SK-N-SH (cell line): ENCODE data around the gene MRPS34. TPM values are rescaled to one million over a fixed set of nuclear protein-coding genes. Genes with fewer than 3 reads are reported as not detected.

ENCODE experiments used
- CTCF ChIA-PET: fragments of 300-600, 350-600 bp; formaldehyde crosslinking; extraction: SDS; loops from one replicate; lab custom pipeline; 2021; lab: Yijun Ruan, JAX
- POLR2A ChIA-PET: fragments of 350-600 bp; sonication (Branson Sonifier 250); formaldehyde crosslinking; extraction: SDS; loops from one replicate; lab custom pipeline; 2020; ENCODE audit warnings: antibody characterized with exemption, inconsistent platforms; lab: Yijun Ruan, JAX
- DNase-seq: peaks from one replicate; pipeline ENCODE4 v3.0.0; 2012
- H2AFZ ChIP-seq: fragments of 200-600 bp; sonication (generic); 2 replicates; pipeline ENCODE4 v1.8.1; 2016; ENCODE audit warnings: antibody characterized with exemption, mild to moderate bottlenecking, low read depth
- H3F3A ChIP-seq: fragments of 200-600 bp; sonication (generic); replicated peaks from 2 replicates; pipeline ENCODE3; 2016; ENCODE audit warnings: antibody characterized with exemption, mild to moderate bottlenecking; ENCODE audit not compliant: insufficient read depth
- H3K27ac ChIP-seq, 2 experiments: fragments of 200-500 bp in 1 of 2; fragments of 200-600 bp in 1 of 2; sonication (Bioruptor generic) in 1 of 2; sonication (generic), shearing (Covaris generic) in 1 of 2; 2 replicates each; pipeline versions ENCODE4 v1.5.1 to v1.6.1; 2014 to 2016; ENCODE audit warnings: low read depth in 2 of 2, inconsistent platforms in 1 of 2, low read length in 1 of 2, mild to moderate bottlenecking in 1 of 2, mixed read lengths in 1 of 2
- H3K27me3 ChIP-seq: fragments of 200-600 bp; sonication (generic), shearing (Covaris generic); 2 replicates; pipeline ENCODE4 v1.6.1; 2016; ENCODE audit warnings: mixed run types; ENCODE audit not compliant: insufficient read depth
- H3K36me3 ChIP-seq, 2 experiments: fragments of 200-500 bp in 1 of 2; fragments of 200-600 bp in 1 of 2; sonication (Bioruptor generic) in 1 of 2; sonication (generic) in 1 of 2; replicated peaks in 1 of 2; 2 replicates each; pipeline versions ENCODE3 to v1.5.1; 2014 to 2016; ENCODE audit warnings: low read length in 1 of 2, mild to moderate bottlenecking in 1 of 2; ENCODE audit not compliant: insufficient read depth in 2 of 2, control insufficient read depth in 1 of 2
- H3K4me1 ChIP-seq, 2 experiments: fragments of 200-500 bp in 1 of 2; fragments of 200-600 bp in 1 of 2; sonication (Bioruptor generic) in 1 of 2; sonication (generic), shearing (Covaris generic) in 1 of 2; 2 replicates each; pipeline versions ENCODE4 v1.5.1 to v1.6.1; 2014 to 2016; ENCODE audit warnings: low read depth in 1 of 2, low read length in 1 of 2, mixed run types in 1 of 2; ENCODE audit not compliant: insufficient read depth in 2 of 2, control insufficient read depth in 1 of 2
- H3K4me2 ChIP-seq: fragments of 200-600 bp; sonication (generic), shearing (Covaris generic); 2 replicates; pipeline ENCODE4 v1.6.1; 2017; ENCODE audit warnings: mixed run types
- H3K4me3 ChIP-seq, 2 experiments: fragments of 200-500 bp in 1 of 2; fragments of 200-600 bp in 1 of 2; sonication (Bioruptor generic) in 1 of 2; sonication (generic), shearing (Covaris generic) in 1 of 2; 2 replicates each; pipeline versions ENCODE4 v1.5.1 to v1.8.1; 2014 to 2016; ENCODE audit warnings: low read depth in 2 of 2, inconsistent platforms in 1 of 2, low read length in 1 of 2, mild to moderate bottlenecking in 1 of 2, mixed read lengths in 1 of 2, moderate library complexity in 1 of 2
- H3K79me2 ChIP-seq: fragments of 200-600 bp; sonication (generic); 2 replicates; pipeline ENCODE4 v1.8.1; 2017; ENCODE audit warnings: mild to moderate bottlenecking; ENCODE audit not compliant: insufficient read depth
- H3K9ac ChIP-seq: fragments of 200-600 bp; sonication (generic); 2 replicates; pipeline ENCODE4 v1.6.1; 2017; ENCODE audit warnings: mixed run types
- H3K9me2 ChIP-seq: fragments of 200-600 bp; sonication (generic); 2 replicates; pipeline ENCODE4 v1.6.1; 2017; ENCODE audit warnings: mixed run types
- H3K9me3 ChIP-seq: fragments of 200-600 bp; sonication (generic); 2 replicates; pipeline ENCODE4 v1.6.1; 2017; ENCODE audit warnings: mixed run types, mild to moderate bottlenecking, moderate library complexity
- H4K20me1 ChIP-seq: fragments of 200-600 bp; sonication (generic); 2 replicates; pipeline ENCODE4 v1.6.1; 2017; ENCODE audit warnings: mild to moderate bottlenecking, mixed run types; ENCODE audit not compliant: insufficient read depth
- FOSL2 ChIP-seq: IDR thresholded peaks from 2 replicates; pipeline ENCODE4 v1.4.0; 2012; ENCODE audit warnings: low read depth, mild to moderate bottlenecking, moderate library complexity, borderline replicate concordance
- FOXM1 ChIP-seq: IDR thresholded peaks from 2 replicates; pipeline ENCODE4 v1.4.0; 2012; ENCODE audit warnings: low read depth, mild to moderate bottlenecking
- GABPA ChIP-seq: IDR thresholded peaks from 2 replicates; pipeline ENCODE4 v1.4.0; 2012; ENCODE audit warnings: low read depth, mild to moderate bottlenecking
- GATA2 ChIP-seq: sonication (generic); formaldehyde crosslinking; IDR thresholded peaks from 2 replicates; pipeline ENCODE4 v1.5.0; 2020; ENCODE audit warnings: mild to moderate bottlenecking, missing genetic modification reagents
- JUND ChIP-seq: IDR thresholded peaks from 2 replicates; pipeline ENCODE4 v1.4.0; 2012
- MXI1 ChIP-seq: IDR thresholded peaks from 2 replicates; pipeline ENCODE4 v1.6.1; 2012; ENCODE audit warnings: mild to moderate bottlenecking, low read depth, low read length, improper control_type of control experiment
- NRF1 ChIP-seq: IDR thresholded peaks from 2 replicates; pipeline ENCODE4 v1.6.1; 2012; ENCODE audit warnings: low read depth, mild to moderate bottlenecking, low read length
- POLR2AphosphoS5 ChIP-seq: IDR thresholded peaks from 2 replicates; pipeline ENCODE4 v1.6.1; 2012; ENCODE audit warnings: low read depth, low read length
- RAD21 ChIP-seq: IDR thresholded peaks from 2 replicates; pipeline ENCODE4 v1.6.1; 2012; ENCODE audit warnings: mild to moderate bottlenecking, low read length
- RFX5 ChIP-seq: IDR thresholded peaks from 2 replicates; pipeline ENCODE4 v1.6.1; 2012; ENCODE audit warnings: mild to moderate bottlenecking, improper control_type of control experiment, low read length
- RXRA ChIP-seq: IDR thresholded peaks from 2 replicates; pipeline ENCODE4 v1.4.0; 2012; ENCODE audit warnings: low read depth, mild to moderate bottlenecking, borderline replicate concordance
- SMC3 ChIP-seq: IDR thresholded peaks from 2 replicates; pipeline ENCODE4 v1.6.1; 2012; ENCODE audit warnings: low read depth, low read length, improper control_type of control experiment
- TAF1 ChIP-seq: IDR thresholded peaks from 2 replicates; pipeline ENCODE4 v1.6.1; 2012; ENCODE audit warnings: low read depth, mild to moderate bottlenecking, low read length, moderate library complexity, borderline replicate concordance
- TCF12 ChIP-seq: IDR thresholded peaks from 2 replicates; pipeline ENCODE4 v1.4.0; 2012
- TEAD4 ChIP-seq: IDR thresholded peaks from 2 replicates; pipeline ENCODE4 v1.4.0; 2012; ENCODE audit warnings: mild to moderate bottlenecking, borderline replicate concordance; ENCODE audit not compliant: insufficient read depth
- YY1 ChIP-seq: IDR thresholded peaks from 2 replicates; pipeline ENCODE4 v1.4.0; 2012; ENCODE audit warnings: low read depth, mild to moderate bottlenecking
- WGBS: methylation state at CpG from one replicate; pipeline ENCODE4 v1.1.6; 2017; ENCODE audit warnings: low lambda C conversion rate; 5-methylcytosine and 5-hydroxymethylcytosine counted together
- polyA plus RNA-seq, 3 experiments: library from polyadenylated mRNA; depleted of rRNA; stranded (reverse); fragments of >200 nt; gene quantifications; 2 replicates each; pipeline ENCODE4 v1.2.3, GENCODE V29; 2012
- TF ChIP-seq, protein P1 (sequence below): fragments of 150-350 bp; IDR thresholded peaks from 2 replicates; pipeline ENCODE4 v1.6.1; 2017; ENCODE audit warnings: antibody characterized with exemption, low read length, low read depth, borderline replicate concordance
- TF ChIP-seq, protein P2 (sequence below): fragments of 150-350 bp; IDR thresholded peaks from 2 replicates; pipeline ENCODE4 v1.6.1; 2016; ENCODE audit warnings: mild to moderate bottlenecking, low read depth, low read length

Gene MRPS34
- polyA plus RNA-seq, 1 of the 3 experiments (the other 2 are of a cell fraction), result 156 TPM

DNA sequence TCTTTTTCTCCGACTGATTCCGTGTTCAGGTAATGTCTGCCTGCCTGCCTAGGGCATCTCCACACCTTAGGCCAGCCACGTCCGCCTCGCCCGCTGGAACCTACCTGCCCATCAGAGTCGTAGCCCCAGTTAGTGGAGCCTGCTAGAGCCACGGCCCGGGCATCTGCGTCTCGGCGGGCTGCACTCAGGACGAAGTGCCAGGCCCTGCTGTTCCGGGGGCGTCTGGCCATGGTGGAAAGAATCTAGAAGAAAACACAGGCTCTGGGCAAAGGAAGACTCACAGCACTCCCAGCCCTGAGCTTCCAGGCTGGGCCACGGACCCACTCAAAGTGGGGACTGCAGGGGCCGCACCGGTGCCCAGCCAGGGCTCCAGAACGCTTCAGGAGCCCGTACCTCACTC is 8.3 kb upstream of the MRPS34 start:
- CTCF ChIA-PET, result interaction anchor here (4.3 kb wide), 1 partner anchor 7 kb away, joined by 40 read pairs; the partner anchor contains the start of genes EME2 and MRPS34
- TF ChIP-seq RFX5 (no peak), SMC3 (no peak), RXRA (no peak), RAD21 (no peak), YY1 (no peak), FOSL2 (no peak), TEAD4 (no peak), TCF12 (no peak), FOXM1 (no peak), GATA2 (CRISPR knock-in tag) (no peak), NRF1 (no peak), GABPA (no peak), MXI1 (no peak), JUND (no peak), POLR2AphosphoS5 (no peak), TAF1 (no peak)
- TF ChIP-seq, protein P1, sequence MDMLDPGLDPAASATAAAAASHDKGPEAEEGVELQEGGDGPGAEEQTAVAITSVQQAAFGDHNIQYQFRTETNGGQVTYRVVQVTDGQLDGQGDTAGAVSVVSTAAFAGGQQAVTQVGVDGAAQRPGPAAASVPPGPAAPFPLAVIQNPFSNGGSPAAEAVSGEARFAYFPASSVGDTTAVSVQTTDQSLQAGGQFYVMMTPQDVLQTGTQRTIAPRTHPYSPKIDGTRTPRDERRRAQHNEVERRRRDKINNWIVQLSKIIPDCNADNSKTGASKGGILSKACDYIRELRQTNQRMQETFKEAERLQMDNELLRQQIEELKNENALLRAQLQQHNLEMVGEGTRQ, result no peak
- TF ChIP-seq, protein P2, sequence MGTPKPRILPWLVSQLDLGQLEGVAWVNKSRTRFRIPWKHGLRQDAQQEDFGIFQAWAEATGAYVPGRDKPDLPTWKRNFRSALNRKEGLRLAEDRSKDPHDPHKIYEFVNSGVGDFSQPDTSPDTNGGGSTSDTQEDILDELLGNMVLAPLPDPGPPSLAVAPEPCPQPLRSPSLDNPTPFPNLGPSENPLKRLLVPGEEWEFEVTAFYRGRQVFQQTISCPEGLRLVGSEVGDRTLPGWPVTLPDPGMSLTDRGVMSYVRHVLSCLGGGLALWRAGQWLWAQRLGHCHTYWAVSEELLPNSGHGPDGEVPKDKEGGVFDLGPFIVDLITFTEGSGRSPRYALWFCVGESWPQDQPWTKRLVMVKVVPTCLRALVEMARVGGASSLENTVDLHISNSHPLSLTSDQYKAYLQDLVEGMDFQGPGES, result no peak
- TF ChIP-seq, all 33 proteins: peak for 0

More for the DNA sequence above, 8.3 kb upstream of the MRPS34 start:
- Histone ChIP-seq H3K4me2 (peak overlapping the region; percentile 91), H3K4me3 (peak overlapping the region; percentile 77 to 90), H3F3A (peaks cover 8% of the 10 kb centered on the region), H3K9me3 (no peaks in the 10 kb centered on the region), H3K4me1 (peaks cover 0 to 8% of the 10 kb centered on the region in 2 experiments; a peak in 1 of 4 replicates), H3K9me2 (no peaks in the 10 kb centered on the region), H3K36me3 (peaks cover 3 to 36% of the 10 kb centered on the region in 2 experiments), H3K27ac (no peak overlapping the region), H3K9ac (peak overlapping the region; percentile 73; the same call in 1 of the 2 replicates), H4K20me1 (peaks cover 10% of the 10 kb centered on the region; the same call in 1 of the 2 replicates), H3K27me3 (no peaks in the 10 kb centered on the region), H3K79me2 (peaks cover 48% of the 10 kb centered on the region), H2AFZ (no peak overlapping the region)
- POLR2A ChIA-PET, result interaction anchor here (1.1 to 2.2 kb wide), 4 partner anchors 10 to 151 kb away, joined by 3 to 24 read pairs (median 6); partner anchors contain the start of genes EME2, FAHD1, HAGH and MRPS34
- DNase-seq, result no peak
- 58% methylated on average over 10 of the region's 20 CpGs for WGBS
